Breast epithelium (tissue), 3 donors: Measurements from ENCODE around the gene UBE2G1.

Source experiments
- CTCF ChIP-seq, 3 donors: fragments of 450-650 bp; IDR thresholded peaks; one replicate each; pipeline ENCODE4 v1.5.1; 2016 to 2017; ENCODE audit warnings: antibody characterized with exemption in 3 of 3, mild to moderate bottlenecking in 3 of 3, moderate library complexity in 3 of 3
- POLR2A ChIP-seq: fragments of 450-650 bp; IDR thresholded peaks from one replicate; pipeline ENCODE4 v1.6.1; 2016; ENCODE audit warnings: antibody characterized with exemption, mild to moderate bottlenecking, moderate library complexity
- POLR2AphosphoS5 ChIP-seq, 3 donors: sonication (generic); formaldehyde crosslinking; IDR thresholded peaks; one replicate each; pipeline ENCODE4 v1.6.1; 2017; ENCODE audit warnings: antibody characterized with exemption in 3 of 3

- TF ChIP-seq CTCF (IDR thresholded peaks at IDR 0.05) (no peak), POLR2A (no peak), POLR2AphosphoS5 (IDR thresholded peaks at IDR 0.05) (no peak)
These were observed 39.9 kb downstream of the UBE2G1 start for GRCh38 chr17:4326608-4327007.
